ENCODE data around the gene C12orf75.

Gene C12orf75

DNA sequence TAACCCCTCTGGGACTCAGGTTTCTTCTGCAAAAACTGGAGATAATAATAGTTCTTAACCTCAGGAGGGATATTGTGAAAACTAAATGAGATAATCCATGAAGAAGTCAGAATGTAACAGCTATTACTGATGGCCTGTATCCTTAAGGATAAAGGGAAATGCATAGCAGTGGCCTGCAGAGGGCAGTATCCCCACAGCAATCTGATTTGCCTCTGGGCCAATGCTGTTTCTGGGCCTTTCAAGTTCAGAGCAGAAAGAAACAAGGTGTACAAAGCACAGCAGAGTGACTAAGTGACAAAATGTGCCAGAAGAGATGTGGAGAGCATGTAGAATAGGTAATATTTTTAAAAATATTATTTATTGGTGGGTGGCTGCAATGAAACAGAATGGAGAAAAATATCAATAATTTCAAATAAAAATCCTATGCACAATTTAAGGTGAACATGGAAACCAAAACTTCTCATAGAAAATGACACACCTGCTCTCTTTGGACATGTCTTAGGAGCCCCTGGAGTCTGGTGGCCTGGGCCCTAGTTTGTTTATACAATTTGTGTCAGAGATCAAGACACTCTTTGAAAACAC lies 90.3 kb downstream of the C12orf75 start (continued):
- TF ChIP-seq PRDM6 (tag by site-specific recombination; IDR thresholded peaks at IDR 0.05) (no peak), ZSCAN30 (tag by site-specific recombination; IDR thresholded peaks at IDR 0.05) (peak; percentile 33; the same call in 1 of the 2 replicates), ZNF423 (tag by site-specific recombination; IDR thresholded peaks at IDR 0.05) (no peak)
- TF ChIP-seq, protein P1, sequence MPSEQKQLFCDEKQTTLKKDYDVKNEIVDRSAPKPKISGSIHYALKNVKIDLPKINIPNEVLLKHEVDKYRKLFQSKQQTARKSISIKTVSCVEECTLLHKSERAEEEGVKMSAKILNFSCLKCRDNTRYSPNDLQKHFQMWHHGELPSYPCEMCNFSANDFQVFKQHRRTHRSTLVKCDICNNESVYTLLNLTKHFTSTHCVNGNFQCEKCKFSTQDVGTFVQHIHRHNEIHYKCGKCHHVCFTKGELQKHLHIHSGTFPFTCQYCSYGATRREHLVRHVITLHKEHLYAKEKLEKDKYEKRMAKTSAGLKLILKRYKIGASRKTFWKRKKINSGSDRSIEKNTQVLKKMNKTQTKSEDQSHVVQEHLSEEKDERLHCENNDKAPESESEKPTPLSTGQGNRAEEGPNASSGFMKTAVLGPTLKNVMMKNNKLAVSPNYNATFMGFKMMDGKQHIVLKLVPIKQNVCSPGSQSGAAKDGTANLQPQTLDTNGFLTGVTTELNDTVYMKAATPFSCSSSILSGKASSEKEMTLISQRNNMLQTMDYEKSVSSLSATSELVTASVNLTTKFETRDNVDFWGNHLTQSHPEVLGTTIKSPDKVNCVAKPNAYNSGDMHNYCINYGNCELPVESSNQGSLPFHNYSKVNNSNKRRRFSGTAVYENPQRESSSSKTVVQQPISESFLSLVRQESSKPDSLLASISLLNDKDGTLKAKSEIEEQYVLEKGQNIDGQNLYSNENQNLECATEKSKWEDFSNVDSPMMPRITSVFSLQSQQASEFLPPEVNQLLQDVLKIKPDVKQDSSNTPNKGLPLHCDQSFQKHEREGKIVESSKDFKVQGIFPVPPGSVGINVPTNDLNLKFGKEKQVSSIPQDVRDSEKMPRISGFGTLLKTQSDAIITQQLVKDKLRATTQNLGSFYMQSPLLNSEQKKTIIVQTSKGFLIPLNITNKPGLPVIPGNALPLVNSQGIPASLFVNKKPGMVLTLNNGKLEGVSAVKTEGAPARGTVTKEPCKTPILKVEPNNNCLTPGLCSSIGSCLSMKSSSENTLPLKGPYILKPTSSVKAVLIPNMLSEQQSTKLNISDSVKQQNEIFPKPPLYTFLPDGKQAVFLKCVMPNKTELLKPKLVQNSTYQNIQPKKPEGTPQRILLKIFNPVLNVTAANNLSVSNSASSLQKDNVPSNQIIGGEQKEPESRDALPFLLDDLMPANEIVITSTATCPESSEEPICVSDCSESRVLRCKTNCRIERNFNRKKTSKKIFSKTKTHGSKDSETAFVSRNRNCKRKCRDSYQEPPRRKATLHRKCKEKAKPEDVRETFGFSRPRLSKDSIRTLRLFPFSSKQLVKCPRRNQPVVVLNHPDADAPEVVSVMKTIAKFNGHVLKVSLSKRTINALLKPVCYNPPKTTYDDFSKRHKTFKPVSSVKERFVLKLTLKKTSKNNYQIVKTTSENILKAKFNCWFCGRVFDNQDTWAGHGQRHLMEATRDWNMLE (tag by site-specific recombination; conservative IDR thresholded peaks at IDR 0.05; ENCODE audit: low read depth): no peak
